Prostate gland (tissue), 2 donors: ENCODE results near the gene ASB14.

Experiments used
- POLR2A ChIP-seq: fragments of 450-650 bp; IDR thresholded peaks from one replicate; pipeline ENCODE4 v1.6.1; 2016; ENCODE audit warnings: antibody characterized with exemption, mild to moderate bottlenecking
- TF ChIP-seq, protein P1 (sequence below), 4 experiments: fragments of 200-600 bp in 2 of 4; fragments of 450-650 bp in 2 of 4; sonication (generic) in 2 of 4; IDR thresholded peaks; 1 replicate in 3 of 4; 2 replicates in 1 of 4; pipeline ENCODE4 v1.5.1; 2016 to 2019; ENCODE audit warnings: antibody characterized with exemption in 4 of 4, mild to moderate bottlenecking in 2 of 4, moderate library complexity in 2 of 4

DNA sequence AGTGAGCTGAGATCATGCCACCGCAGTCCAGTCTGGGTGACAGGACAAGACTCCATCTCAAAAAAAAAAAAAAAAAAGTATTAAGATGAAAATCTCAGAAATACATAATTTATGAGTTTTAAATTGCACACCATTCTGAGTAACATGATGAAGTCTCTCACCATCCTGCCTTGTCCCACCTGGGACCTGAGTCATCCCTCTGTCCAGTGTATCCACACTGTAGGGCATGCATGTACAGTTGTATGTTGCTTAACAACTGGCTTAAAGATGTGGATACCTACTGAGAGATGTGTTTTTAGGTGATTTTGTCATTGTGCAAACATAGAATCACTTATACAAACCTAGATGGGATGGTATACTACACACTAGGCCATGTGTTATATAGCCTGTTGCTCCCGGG lies 17.1 kb downstream of the ASB14 start:
- TF ChIP-seq, protein P1, sequence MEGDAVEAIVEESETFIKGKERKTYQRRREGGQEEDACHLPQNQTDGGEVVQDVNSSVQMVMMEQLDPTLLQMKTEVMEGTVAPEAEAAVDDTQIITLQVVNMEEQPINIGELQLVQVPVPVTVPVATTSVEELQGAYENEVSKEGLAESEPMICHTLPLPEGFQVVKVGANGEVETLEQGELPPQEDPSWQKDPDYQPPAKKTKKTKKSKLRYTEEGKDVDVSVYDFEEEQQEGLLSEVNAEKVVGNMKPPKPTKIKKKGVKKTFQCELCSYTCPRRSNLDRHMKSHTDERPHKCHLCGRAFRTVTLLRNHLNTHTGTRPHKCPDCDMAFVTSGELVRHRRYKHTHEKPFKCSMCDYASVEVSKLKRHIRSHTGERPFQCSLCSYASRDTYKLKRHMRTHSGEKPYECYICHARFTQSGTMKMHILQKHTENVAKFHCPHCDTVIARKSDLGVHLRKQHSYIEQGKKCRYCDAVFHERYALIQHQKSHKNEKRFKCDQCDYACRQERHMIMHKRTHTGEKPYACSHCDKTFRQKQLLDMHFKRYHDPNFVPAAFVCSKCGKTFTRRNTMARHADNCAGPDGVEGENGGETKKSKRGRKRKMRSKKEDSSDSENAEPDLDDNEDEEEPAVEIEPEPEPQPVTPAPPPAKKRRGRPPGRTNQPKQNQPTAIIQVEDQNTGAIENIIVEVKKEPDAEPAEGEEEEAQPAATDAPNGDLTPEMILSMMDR (IDR thresholded peaks at IDR 0.05) = no peak
- no peak for TF ChIP-seq POLR2A
